Pons (tissue), 1 donor: ENCODE measurements around the gene ZC3H12D.

Experiments used
- DNase-seq: peaks from one replicate; pipeline ENCODE4 v3.0.0-alpha.2; 2016; ENCODE audit warnings: low spot score

Gene ZC3H12D

DNA sequence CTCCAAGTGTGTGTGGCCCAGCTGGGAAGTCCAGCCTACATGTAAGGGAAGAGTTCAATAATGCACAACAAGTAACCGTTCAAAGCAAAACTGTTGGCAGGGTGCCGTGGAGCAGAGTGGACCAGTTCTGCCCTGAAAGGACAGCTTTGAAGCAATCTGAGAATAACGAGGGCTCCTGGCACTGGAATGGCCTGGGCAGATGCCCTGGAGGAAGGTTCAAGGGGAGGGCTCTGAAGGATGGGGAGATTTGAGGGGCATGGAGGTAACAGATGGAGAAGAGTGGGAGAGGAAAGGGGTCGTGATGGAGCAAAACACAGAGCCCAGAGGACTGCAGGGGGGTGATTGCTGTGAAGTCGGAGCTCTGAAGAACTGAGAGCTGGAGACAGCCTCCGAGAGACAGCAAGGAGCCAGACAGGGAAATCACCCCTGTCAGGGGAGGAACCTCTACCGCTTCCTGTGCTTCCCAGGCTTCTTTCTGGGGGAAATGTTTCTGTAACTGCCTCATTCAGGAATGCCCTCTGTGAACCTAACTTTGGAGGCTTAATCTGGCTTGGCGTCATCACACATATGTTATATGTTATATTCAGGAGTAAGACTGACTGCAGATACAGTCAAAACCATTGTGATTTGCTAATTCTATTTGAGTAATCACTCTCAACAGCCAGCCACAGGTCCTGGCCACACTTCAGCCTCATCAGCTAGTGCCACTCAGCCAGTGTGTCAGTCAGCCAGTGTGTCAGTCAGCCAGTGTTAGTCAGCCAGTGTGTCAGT is 41.2 kb downstream of the ZC3H12D start:
- peak; percentile 54 for DNase-seq

DNA sequence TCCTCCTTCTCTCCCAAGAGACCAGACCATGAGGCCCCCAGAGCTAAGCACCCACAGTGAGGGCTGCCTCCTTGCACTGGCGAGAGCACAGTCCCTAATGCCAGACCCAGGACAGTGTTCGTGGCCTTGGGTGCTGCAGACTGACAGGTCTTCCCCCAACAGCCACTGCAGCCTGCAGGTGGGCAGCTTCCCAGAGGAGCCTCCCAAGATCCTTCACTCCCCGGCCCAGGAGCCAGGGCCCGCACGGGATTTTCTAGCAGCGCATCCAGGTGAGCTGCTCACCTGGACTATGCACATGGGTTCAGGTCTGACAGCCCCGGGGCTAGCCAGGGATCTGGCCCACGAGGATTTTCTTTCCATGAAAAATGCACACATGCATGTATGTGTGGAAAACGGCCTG is 43.1 kb downstream of the ZC3H12D start:
- DNase-seq, result no peak

DNA sequence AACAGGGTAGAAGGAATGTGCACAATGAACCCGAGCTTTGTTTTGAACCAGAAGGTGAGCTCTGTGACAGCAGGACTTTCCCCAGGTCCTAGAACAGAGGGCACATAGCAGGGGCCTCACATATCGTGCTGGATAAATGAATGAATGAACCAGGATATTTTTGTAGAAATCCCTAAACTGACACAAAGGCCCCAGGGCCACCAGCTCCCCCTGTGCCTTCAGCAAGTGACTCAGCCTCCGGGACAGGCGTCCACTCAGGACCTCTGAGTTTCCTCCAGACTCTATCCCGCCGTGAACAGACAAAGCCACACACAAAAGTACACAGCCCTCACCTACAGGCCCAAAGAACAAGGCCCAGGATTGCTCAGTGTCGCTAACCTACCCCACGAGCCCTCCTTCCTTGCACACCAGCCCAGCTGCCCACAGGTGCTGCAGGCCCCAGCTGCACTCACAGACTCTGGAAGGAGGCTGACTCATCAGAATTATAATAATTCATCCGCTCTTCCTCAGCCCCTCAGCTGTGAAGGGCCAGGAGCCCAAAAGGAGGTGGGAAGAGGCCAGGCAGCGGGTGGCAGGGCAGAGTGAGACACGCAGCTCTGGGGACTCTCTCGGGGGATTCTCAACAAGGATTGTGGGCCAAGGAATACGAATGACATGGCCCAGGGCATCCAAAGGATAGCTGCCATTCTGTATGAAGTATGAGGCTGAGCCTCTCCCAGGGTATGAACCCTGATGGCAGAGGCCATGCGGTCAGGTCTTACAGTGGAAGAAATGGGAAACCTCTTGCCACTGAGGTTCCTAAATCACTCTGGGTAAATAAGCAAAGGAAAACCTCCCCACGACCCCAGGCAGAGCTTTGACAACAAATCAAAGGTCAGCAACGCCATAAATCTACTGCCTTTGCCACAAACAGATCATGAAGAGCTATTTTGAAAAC is 43.8 kb downstream of the ZC3H12D start:
- DNase-seq, result no peak

DNA sequence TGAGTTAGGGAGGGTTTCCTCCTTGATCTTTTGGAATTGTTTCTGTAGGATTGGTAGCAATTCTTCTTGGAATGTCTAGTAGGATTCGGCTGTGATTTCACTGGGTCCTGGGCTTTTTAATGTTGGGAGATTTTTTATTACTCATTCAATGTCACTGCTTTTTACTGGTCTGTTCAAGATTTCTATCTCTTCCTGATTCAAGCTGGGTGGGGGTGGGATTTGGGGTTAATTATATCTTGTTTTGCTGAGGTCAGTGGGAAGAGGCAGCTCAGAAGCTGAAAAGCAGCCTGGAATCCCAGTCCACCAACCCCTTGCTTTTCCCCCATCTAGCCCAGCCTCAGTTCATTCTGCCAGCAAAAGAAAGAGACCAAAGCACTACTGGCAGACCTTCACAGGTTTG is 45.2 kb downstream of the ZC3H12D start:
- no peak for DNase-seq

DNA sequence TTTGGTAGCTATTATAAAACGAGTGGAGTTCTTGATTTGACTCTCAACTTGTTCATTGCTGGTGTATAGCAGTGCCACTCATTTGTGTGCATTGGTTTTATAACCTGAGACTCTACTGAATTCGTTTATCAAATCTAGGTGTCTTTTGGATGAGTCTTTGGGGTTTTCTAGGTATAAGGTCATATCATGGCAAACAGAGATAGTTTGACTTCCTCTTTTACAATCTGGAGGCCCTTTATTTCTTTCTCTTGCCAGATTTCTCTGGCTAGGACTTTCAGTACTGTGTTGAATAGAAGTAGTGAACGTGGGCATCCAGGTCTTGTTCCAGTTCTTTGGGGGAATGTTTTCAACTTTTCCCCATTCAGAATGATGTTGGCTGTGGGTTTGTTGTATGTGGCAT is 46.0 kb downstream of the ZC3H12D start:
- no peak for DNase-seq

DNA sequence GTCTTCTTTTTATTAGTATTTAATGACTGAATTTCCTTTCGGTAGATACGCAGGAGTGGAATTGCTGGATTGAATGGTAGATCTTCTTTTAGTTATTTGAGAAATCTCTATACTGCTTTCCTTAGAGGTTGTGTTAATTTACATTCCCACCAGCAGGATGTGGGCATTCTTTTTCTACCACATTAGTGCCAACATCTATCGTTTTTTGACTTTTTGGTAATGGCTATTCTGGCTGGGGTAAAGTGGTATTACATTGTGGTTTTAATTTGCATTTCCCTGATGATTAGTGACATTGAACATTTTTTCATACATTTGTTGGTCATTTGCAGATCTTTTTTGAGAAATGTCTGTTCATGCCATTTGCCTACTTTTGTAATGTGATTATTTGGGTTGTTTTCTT is 47.6 kb downstream of the ZC3H12D start:
- no peak for DNase-seq

DNA sequence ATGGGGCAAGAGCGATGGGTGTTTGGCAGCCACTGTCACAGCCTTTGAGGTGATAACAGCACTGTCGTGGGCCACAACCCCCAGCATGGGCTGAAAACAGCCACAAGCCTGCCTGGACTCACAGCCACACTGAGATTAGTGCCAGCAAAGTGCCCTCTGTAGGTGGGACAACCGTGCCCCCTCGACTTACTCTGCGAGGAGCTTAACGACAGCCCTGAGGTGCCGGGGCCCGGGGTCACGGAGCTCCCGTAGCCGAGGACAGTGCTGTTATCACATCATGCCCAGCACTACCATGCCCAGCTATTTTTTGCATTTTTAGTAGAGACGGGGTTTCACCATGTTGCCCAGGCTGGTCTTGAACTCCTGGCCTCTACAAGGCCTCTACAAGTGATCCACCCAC is 48.2 kb downstream of the ZC3H12D start:
- DNase-seq, result no peak

DNA sequence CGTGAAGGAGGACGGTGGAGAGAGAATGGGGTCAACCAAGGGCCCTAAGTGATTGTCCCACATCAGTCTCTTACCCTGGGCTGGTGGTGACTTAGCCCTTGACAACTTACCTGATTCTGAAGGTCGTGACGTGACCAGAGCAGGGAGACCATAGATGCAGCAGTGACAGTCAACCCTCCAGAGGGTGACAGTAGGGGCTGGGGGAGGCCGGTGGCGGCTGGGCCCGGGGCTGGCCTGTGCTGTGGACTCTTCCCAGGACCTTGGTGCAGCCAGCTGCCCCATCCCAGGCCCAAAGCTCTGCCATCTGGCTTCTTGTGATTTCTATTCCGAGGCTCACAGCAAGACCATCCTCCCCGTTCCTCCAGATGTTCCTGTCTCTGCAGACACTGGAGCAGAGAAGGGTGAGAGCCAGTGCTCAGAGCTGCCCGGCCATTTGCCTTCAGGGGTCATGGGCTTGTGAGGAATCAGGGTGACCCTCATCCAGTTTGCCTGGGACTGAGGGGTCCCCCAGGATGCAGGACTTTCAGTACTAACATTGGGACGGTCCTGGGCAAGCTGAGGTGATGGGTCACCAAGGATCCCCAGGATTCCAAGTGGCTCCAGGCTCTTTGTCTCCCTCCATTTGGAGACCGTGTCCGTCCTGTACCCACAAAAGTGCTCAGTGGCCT is 48.8 kb downstream of the ZC3H12D start:
- no peak for DNase-seq

DNA sequence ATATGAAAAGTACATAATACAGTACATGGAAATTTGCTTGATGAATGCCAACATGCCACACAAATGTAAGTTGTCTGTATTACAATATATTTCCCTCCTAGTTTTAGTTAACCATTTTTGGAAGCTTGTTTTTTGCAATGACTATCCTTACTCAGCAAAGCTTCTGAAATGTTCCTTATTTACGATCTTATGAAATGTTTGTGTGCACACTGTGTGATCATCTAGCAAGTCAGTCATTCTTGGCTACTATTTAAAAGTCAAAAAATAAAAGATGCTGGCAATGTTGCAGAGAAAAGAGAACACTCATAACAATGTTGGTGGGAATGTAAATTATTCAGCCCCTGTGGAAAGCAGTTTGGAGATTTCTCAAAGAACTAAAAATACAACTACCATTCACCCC is 50.9 kb downstream of the ZC3H12D start:
- no peak for DNase-seq

DNA sequence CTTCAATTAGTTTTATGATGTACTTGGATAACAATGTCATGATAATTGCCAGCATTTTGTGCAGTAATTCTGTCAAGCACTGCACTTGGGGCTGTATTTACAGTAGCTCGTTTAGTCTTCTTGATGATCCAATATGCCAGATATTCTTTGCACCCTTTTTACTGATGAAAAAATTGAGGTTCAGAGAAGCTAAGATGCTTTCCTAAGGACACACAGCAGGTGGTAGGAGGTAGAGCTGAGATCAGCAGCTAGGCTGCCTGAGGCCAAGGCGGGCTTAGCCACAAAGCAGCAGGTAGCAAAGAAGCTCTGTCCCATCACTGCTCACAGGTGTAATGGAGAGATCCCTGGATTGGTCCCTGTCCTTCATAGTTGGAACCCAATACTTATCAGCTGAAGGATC is 51.4 kb downstream of the ZC3H12D start:
- DNase-seq, result no peak

DNA sequence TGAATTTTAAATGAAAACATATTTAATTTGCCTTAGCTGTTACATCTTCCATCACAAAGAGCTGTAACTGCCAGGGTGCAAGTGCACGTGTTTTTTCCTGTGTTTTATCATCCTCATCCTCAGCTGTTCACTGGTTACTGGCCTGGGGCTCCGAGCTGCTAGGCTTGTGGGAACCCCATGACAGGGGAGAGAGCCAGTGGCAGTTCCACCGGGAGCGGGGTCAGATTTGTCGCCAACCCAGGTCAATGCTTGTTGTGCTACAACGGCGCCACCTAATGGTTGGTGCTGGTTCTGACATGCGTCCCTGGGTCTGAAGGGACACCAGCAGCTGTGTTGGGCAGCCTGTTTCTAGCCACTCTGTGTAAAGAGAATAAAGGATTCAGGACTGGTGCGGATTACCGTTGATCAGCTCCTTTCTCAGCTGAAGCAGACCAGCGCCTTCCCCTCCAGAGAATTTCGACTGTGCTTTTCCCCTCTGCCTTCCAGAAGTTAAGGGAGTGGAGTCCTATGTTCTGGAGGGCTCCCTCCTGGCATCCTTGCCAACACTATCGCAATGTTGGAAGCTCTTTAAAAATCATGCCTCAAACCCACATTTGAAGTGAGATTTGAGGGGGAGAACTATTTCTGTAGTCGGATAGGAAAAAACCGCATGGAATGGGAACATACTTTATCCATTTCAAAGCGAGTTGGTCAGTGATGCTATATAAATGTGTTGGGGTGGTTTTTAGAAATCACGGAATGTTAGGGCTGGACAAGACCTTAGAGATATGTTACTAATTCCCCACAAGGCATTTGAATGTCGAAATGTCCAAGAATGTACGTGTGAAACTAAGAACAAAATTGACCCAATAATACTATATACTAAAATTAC is 52.7 kb downstream of the ZC3H12D start:
- peak; percentile 91 for DNase-seq

DNA sequence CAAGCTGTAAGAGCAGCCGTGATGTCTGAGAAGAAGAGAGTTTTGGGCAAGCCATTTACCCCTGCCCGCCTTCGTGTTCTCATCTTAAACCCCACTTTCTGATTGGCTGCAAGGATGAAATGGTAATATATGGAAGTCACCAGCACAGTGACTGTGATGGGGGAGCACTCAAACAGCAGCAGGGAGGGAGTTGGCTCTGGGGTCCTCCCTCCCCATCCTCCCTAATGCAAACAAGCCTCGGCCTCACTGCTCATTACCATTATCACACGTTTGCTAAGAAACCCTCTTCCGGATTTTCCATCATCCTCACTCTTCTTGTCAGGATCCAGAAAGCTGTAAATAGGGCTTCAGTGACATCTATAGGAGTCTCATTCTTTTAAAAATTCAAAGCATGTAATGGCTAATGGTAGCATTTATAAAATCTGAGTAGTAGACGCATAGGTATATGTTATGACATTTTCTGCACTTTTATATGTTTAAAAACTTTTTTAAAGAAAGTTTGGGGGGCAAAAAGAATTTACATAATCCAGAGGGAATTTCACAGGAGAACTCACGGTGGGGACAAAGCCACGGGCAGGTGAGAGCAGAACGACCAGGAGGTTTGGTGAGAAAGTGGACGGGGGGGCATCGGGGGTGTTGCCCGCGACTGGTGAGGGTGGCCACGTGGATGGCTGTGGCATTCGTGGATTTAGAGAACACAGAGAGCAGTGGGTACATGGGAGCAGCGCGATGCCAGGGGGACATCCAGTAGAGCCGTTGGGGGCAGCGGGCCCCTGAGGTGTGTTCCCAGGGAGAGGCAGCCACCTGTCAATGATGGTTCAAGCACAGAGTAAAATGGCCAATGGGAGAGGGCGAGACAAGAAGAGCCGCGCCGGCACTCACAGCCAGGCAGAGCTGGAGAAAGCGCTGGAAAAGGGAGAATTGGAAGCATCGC is 55.1 kb downstream of the ZC3H12D start:
- no peak for DNase-seq

DNA sequence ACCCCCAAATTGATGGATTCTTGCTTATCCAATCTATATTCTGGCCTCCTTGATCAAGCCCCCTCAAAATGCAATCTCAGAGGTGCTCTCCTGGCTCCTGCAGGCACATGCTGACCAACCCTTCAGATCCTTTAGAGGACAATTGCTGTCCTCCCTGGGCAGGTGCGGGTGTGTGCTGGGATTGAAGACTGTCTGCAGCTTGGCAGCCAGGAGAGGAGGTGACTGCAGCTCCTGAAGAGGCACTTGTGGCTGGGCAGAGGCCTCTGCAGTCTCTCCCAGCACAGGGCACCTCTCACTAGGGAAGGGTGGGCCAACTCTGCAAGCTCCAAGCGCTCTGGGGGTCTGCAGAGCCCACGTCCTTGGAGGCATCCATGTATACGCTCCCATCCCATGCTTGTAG is 56.2 kb downstream of the ZC3H12D start:
- DNase-seq, result no peak

DNA sequence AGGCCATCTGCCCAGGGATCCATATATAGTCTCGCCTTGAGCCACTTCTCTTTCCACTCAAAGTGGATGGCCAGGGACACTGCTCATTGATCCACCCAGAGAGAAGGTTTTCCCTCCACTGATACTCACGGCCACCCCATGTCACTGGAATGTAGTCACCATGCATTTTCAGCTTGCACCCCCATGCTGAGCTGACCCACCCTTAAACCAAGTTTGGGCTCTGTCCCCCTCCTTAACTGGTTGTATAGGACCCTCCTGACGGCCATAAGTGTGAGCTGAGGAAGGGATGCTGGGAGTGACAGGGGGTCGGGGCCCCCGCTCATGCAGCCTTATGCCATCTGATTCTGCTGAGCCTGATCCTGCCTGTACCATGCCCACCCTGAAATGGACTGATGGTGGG is 59.1 kb downstream of the ZC3H12D start:
- no peak for DNase-seq

DNA sequence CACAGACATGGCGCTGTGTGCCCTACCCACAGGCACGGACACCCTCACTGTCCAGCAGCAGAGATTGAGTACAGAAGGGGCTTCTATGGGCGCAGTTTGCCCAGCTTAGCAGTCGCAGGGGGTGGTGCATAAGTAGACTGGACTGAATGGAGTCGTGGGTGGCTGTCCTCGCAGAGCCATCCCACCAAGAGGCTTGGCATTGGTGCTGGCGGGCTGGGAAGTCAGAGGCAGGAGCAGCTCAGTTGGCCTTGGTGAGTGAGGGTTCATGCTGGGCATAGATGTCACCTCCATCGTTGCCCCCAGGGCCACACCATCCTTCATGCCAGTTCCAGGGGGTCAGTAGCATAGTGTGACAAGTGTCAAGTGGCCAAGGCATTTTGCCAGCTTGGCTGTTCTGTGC is 59.6 kb downstream of the ZC3H12D start:
- DNase-seq, result no peak

DNA sequence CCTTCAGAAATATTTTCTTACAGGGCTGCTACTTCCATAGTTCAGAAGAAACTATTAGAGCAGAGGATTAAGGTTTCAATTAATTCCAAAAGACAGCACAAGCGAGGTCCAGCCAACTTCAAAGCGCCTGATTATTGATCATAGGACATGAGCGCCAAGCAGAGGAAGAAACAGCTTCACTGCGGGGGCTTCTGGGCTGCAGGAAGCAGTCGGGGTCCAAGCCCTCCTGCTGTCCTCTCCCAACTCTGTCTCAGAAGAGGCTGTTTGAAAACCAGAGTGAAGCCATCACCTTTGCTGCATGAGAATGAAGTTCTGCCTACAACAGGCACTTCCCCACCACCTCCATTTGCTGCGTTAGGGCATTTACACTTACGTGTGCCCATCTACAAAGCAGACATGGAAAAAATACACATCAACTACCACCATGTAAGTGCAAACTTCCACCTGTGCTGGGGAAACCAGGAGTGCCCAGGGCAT is 60.8 kb downstream of the ZC3H12D start:
- DNase-seq, result no peak

DNA sequence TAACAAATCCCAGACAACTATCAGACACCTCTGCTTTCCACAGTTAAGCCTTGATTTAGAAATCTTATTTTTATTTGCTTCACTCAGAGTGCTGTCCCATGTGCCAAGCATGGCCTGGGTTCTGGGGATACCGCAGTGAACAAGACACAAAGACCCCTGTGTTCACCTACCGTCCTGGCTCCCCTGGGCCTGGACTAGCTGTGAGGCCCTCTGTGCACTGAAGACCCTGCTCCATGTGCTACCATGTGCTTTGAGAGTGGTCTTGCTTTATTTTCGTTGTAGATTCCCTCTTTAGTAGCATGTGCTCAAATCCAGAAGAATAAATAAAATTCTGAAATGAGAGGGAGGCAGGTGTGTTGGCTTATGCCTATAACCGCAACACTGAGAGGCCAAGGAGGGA is 62.2 kb downstream of the ZC3H12D start:
- DNase-seq, result no peak

DNA sequence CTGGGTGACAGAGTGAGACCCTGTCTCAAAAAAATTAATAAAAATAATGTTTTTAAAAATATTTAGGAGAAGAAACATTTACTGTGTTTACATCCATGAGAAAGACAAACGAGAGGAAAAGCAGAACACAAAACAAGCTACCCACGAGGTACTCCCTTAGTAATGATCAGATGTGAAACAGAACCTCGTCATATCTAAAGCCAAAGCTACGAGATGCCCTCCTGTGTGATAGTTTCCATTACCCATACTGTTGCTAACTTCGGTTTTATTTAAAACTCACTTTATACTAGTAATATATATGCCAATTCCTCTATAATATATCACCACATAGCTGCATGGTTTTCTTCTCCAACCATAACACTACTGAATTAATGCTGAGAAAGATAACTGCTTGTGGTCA is 63.7 kb downstream of the ZC3H12D start:
- DNase-seq, result no peak

DNA sequence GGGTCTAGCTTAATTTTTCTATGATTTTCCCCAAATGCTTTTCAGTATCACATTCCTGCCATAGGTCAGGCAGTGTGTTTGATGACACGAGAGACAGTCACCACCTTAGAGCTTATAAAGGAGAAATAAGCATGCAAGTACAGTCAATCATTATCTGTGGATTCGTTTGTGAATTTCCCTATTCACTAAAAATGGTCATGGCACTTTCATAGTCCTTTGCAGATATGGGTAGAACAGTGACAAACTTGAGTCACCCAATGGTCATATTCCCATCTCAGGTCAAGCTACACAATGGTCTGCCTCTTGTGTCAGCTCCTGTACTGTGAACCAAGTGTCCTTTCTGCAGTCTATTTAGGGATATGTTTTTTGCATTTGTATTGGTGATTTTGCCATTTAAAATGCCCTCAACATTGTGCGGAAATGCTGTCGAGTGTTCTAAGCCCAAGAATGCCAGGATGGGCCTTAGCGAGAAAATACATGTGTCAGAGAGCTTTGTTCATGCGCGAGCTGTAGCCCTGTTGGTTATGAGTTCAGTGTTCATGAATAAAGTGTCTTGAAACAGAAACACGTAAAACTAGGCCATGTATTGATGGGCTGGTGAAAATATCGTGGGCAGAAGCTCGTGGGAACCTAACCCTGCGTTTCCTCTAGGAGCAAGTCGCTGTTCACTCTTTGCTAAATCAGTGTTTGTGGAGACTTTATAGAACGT is 65.0 kb downstream of the ZC3H12D start:
- DNase-seq, result no peak

DNA sequence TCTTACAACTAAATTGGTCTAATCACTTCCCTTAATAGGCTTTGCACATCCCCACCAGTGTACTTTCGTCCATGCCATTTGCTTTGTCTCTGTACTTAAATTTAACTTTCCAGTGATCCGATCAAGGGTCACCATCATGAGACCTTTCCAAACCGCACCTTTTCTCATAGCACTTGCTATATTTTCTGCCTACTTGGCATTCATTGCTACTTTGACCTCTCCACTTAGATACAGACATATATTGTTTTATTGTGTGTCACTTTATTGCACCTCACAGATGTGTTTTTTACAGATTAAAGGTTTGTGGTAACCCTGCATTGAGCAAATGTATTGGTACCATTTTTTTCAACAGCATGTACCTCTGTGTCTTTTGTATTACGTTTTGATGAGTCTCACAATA is 70.0 kb downstream of the ZC3H12D start:
- DNase-seq, result no peak
